T1000 (cell line): ENCODE data around the gene OSBPL8.
"Not testable (repeated sequence)": the region's sequence is repeated elsewhere in the genome, so short reads cannot be mapped to it uniquely, and the experiment has no call there.

Source experiments
- DNase-seq: peaks from one replicate; lab custom pipeline; 2025; ENCODE audit warnings: mixed read lengths; lab: John Stamatoyannopoulos, UW

The OSBPL8 gene

GRCh38 chr12:76420222-76420621 lies 139.3 kb downstream of the OSBPL8 start:
- DNase-seq, result no peak

- no peak for DNase-seq
Measured at GRCh38 chr12:76417116-76417515, 142.5 kb downstream of the OSBPL8 start.

GRCh38 chr12:76413121-76413520 lies 146.4 kb downstream of the OSBPL8 start:
- no peak for DNase-seq

- DNase-seq, result no peak
Measured at GRCh38 chr12:76410781-76411180, 148.8 kb downstream of the OSBPL8 start.

- DNase-seq, result no peak
Measured at GRCh38 chr12:76410371-76410770, 149.2 kb downstream of the OSBPL8 start.

- DNase-seq, result no peak
Measured at GRCh38 chr12:76409074-76409473, 150.5 kb downstream of the OSBPL8 start.

- DNase-seq, result no peak
Measured at GRCh38 chr12:76407710-76408109, 151.9 kb downstream of the OSBPL8 start.

- DNase-seq, result no peak
Measured at GRCh38 chr12:76402259-76402658, 157.3 kb downstream of the OSBPL8 start.

GRCh38 chr12:76400136-76400535 lies 159.4 kb downstream of the OSBPL8 start:
- no peak for DNase-seq

GRCh38 chr12:76399040-76399439 lies 160.5 kb downstream of the OSBPL8 start:
- DNase-seq, result no peak

GRCh38 chr12:76398106-76398505 lies 161.5 kb downstream of the OSBPL8 start:
- no peak for DNase-seq

GRCh38 chr12:76391461-76391860 lies 168.1 kb downstream of the OSBPL8 start:
- DNase-seq, result no peak

GRCh38 chr12:76387614-76388013 lies 172.0 kb downstream of the OSBPL8 start:
- DNase-seq, result no peak

- no peak for DNase-seq
Measured at GRCh38 chr12:76384560-76384959, 175.0 kb downstream of the OSBPL8 start.

- DNase-seq, result no peak
Measured at GRCh38 chr12:76383988-76384387, 175.6 kb downstream of the OSBPL8 start.

GRCh38 chr12:76379261-76379660 lies 180.3 kb downstream of the OSBPL8 start:
- DNase-seq, result no peak

- not testable (repeated sequence) for DNase-seq
Measured at GRCh38 chr12:76376876-76377275, 182.7 kb downstream of the OSBPL8 start.

GRCh38 chr12:76375939-76376338 lies 183.6 kb downstream of the OSBPL8 start:
- DNase-seq, result no peak

GRCh38 chr12:76375470-76375869 lies 184.1 kb downstream of the OSBPL8 start:
- no peak for DNase-seq

GRCh38 chr12:76374386-76375020 lies 185.1 kb downstream of the OSBPL8 start:
- DNase-seq, result no peak

GRCh38 chr12:76368230-76368629 lies 191.3 kb downstream of the OSBPL8 start:
- no peak for DNase-seq

- DNase-seq, result no peak
Measured at GRCh38 chr12:76366163-76366562, 193.4 kb downstream of the OSBPL8 start.

GRCh38 chr12:76364131-76364530 lies 195.4 kb downstream of the OSBPL8 start:
- DNase-seq, result not testable (repeated sequence)

- no peak for DNase-seq
Measured at GRCh38 chr12:76360316-76360715, 199.3 kb downstream of the OSBPL8 start.
